CD4-positive, alpha-beta T cell treated with Interleukin-15 for 4 hours (primary cell): ENCODE data around the gene PEPD.

Source experiments
- DNase-seq: peaks from one replicate; pipeline ENCODE4 v3.0.0-alpha.2; 2020; ENCODE audit warnings: low spot score

Gene PEPD

DNA sequence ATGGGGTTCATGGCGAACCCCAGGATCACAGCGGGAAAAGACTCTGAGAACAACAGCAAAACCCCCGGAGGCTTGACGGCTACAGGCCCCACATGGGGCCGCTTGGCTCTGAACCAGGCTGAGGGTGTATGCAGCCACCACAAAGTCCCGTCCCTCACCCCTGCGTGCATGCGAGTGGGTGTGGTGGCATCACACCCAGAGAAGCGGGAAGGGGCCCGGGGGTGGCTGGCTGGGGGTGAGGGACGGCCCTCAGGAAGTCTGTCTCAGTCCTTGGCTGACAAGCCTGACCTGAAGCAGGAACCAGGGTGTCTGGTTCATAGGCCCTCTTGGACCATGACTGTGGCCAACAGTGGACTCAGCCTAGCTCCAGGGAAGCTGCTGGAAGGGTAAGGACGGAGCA is 113.9 kb downstream of the PEPD start:
- DNase-seq = no peak

DNA sequence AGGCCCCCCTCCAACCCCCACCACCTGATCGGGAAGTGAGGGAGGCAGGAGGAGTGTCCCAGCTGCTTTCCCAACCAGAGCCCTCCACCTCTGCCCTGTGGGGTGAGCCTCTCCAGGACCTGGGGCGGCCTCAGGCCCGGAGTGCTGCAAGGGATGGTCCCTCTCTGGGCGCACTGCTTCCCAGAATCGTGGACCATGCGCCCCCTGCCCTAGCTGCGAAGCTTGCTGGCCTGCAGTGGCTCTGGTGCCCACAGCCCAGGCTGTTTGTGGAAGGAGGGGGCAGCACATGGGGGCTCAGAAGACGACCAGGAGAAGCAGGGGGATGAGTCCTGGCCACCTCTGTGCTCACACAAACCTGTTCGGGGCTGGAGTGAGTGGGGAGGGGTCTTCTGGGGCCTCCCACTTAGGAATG is 114.4 kb downstream of the PEPD start:
- DNase-seq = no peak

DNA sequence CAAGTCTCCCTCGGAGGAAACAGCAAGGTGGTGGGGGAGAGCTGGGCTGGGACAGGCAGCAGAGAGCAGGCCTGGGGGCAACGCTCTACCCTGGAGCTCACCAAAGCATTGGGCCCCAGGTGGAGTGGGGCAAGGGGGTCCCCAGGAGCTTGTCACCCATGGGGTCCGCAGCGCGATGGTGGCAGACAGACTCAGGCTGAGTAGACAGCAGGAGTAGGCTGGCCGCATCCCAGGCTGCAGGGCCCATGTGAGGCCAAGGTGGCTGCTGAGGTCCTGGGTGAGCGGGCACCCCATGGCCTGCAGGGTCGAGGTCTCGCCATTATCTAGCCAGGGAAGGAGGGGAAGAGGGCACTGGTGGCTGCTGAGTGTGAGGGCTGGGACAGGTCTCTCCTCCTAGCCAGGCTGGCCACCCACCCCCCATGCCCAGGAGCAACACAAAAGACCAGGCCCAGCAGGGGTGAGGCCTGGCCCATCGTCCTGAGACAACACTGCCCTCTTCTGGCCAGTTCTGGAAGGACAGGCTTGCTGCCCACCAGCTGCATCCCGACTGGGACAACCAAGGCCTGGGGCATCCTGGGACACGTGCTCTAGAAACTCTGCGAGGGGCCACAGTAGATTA is 115.0 kb downstream of the PEPD start:
- DNase-seq = peak; percentile 72

DNA sequence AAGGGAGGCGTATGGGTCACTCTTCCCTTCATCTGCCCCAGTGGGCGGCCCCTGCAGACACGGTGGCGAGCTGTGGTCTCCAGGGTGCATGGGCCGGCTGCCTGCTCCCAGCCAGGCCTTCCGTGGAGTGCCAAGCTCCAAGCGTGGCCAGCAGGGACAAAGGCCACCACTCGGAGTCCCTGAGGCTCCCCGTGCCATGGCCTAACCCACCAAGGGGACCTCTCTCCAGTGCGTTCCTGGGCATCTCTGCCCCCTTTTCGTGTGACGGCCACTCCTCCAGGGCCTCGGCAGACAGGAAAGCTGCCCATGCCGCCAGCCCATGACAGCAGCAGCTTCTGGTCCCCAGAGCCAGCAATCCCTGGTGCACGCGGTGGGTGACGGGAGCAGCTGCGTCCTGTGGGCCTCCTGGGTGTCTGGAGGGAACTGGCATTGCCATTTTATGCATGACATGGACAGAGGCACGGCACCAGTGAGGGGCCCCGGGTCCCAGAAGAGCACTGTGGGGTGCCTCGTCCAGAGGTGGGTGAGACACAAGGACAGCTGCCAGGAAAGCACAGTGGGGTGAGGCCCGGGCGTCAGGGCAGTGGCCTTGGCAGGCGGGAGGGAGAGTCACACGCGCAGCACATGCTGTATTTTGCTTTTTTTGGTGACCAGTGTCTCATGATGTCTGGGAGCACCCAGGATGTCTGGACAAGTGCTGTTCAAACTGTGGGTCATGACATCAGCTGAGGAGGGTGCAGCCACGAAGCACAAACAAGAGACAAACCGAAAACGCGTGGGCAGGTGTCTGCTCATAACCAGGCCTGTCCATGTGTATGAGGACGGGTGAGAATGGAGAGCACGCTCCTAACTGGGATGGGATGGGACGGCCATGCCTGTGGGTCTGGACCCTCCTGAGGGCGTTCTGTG is 115.8 kb downstream of the PEPD start:
- DNase-seq = no peak

DNA sequence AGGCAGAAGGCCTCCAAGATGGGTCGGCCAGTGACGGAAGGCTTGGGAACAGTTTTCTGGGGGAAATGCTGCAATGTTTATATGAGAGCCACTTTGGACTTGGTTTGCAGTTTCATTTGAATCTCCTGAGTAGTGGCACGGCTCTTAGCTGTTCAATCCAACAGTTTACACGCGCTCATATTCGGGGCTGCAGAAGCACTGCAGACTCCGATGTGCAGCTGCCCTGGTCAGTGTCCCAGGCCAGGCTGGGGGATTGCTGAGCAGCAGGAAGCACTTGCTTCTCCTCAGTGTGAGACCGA is 116.4 kb downstream of the PEPD start:
- no peak for DNase-seq

DNA sequence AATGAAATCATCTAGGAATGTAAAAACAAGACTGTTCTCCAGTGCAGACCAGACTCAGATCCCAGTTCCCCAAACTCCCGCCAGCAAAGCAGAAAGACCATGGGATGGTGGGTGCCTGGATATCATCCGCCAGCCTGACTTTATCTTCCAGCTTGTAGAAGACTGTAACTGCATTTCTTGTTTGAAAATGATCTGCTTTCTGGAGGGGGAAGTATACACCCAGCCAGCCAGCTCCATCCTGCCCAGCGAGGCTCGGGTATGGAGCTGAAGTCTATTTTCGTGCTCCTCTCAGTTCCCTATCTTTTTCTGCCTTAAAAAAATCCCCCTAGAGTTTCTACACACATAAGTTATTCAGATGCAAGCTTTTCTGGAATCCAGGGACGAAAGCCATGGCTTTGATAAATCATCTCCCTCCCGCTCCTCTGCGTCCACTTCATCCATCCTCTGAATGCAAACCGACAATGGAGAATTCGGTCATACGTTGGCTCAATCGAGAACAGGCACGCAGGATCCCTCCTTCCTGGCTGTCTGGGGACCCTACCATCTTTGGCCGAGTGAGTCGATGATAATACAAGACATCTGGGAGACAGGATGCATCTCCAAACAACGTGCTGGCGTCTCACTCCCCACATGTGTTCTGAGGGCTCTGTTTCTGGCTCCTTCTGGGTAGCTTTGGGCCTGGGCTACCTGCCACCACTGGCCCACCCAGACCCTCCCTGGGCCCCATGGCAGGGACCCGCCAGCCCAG is 116.9 kb downstream of the PEPD start:
- DNase-seq = no peak

DNA sequence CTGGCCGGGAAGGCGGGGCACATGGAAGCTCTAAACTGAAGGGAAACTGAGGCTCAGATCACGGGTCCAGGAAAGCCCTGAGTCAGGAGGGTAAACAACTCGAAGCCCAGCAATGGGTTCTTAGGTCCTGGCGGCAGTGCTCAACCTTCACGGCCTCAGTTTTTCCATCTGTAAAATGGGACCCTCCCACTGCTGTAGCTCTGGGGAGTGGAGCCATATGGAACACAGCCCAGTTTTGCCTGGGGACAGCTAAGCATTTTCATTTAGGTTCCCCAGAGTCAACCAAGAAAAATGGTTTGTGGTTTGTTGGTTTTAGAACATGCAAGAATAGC is 117.7 kb downstream of the PEPD start:
- no peak for DNase-seq

DNA sequence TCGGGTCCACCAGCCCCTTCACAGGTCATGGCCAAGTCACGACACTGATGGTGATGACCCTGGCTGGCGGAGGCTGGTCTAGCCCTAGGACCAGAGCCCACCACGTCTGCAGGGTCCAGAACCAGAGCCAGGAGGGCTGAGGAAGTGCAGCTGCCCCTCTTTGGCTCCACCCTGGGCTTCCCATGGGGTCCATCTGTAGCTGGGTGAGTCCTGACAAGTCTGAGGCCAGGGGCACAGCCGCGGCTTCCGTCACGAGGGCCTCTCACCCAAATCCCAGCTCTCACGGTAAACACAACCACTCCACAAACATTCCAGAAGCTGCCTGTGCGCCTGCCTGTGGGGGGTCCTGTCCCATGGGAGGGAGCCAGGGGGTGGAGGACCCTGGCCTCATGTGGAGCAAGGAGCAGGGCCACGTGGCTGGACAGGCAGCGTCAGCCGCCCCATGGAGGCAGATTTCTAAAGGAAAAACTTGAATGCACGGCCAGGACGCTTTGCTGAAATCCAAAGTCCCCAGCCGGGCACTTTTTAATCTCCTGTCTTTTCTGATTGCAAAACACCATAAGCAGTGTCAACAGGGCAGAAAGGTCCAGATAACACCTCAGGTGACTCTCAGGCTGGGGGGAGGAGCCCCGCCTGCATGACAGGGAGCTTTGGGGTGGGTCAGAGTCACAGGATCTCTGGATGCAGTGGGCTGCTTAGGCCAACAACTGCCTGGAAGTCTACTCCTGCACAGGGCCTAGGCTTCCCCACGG is 118.2 kb downstream of the PEPD start:
- DNase-seq = no peak

DNA sequence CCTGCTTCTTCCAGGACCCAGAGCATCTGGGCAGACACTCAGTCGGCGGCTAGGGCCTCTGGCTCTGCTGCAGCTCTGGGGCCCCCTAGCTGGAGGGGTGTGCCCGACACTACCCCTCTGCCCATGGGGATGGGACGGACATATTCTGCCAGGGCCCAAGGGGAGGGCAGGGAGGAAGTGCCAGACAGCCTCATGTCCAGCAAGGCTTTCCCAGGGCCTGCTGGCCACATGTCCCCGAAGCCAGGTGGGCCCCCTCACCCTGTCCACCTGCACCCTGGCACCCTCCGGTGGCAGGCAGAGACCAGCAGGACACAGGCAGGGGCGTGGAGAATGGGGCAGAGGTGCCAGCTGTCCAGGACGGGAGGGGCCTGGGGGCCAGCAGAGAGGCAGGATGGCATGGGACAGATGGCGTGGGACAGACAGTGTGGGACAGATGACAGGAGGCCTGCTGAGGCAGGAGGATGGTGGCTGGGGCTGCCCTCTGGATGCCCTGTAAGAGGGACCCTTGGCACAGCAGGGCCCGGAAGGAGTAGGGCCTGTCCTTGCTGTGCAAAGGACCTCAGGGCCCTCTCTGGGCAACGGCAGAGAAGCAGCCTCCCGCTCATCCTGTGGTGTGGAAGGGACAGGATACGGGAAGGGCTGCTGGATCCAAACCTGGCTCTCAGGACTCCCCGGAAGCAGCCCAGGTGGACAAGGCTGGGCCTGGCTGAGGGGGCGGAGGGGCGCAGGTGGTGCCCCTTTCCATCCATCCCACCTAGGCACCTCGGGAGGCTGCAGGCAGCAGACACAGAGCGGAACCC is 119.0 kb downstream of the PEPD start:
- DNase-seq = no peak

DNA sequence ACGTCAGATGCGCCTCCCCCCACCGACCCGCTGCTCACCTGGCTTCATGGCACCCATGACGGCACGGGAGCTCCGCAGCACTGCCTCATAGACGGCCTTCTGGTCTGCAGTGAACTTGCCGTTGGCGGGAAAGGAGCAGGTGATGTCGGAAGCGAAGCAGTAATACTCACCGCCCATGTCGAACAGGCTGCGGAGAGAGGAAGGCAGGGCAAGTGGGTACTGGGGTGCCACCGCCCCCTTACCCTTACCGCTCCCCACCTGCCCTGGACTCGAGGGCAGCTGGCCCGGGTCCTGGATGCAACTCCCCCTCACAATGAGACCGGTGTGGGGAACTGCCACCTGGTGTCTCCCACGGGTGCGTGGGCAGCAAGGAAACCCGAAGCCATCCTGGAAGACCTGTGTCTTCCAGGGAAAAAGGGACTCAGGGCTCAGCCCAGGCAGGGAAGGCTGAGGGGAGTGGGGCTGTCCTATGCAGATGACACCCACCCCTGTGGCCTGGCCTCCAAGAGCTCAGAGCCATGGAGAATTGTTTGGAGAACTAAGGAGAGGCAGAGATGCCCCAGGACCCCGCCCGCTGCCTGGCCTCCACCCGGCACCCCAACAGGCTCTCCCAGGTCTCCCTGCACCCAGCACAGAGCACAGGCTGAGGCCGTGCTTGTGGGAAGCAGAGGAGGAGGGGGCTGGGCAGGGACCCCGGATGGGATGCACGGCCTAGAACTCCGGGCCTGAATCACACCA is 119.7 kb downstream of the PEPD start:
- no peak for DNase-seq

DNA sequence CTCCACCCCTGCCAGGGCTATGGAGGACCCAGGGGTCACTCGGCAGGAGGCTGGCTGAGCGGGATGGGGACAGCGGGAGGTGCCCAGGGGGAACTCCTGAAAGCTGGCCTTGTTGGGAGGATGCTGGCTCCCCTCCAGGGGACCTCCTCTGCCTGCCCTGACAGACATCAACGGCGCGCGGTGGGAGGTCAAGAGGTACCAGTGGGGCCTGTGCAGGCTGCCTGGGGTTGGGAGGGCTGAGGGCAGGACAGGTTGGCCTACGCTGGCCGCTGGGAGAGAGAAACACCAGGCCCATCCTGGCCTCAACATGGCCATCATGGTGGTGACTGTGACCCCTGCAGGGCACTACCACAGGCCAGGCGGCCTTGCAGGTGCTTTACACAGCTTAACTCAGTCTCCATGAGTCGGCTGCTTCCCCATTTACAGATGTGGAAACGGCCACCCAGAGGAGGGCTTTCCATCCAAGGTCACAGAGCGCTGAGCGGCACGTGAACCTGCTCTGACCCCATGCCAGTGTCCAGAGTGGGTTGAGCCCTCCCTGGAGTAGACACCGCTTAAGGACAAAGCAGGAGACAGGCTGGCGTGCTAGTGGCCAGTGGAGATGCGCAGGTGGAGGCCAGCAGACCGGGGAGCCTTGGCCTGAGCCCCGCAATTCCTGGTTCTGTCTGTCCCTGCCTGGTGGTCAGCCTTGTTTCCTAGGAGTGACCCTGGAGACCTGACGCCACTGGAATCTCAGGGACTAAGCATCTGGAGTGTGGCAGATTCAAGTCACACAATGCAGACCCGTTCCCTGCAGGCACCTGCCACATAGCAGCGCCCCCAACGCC is 120.5 kb downstream of the PEPD start:
- DNase-seq = no peak

DNA sequence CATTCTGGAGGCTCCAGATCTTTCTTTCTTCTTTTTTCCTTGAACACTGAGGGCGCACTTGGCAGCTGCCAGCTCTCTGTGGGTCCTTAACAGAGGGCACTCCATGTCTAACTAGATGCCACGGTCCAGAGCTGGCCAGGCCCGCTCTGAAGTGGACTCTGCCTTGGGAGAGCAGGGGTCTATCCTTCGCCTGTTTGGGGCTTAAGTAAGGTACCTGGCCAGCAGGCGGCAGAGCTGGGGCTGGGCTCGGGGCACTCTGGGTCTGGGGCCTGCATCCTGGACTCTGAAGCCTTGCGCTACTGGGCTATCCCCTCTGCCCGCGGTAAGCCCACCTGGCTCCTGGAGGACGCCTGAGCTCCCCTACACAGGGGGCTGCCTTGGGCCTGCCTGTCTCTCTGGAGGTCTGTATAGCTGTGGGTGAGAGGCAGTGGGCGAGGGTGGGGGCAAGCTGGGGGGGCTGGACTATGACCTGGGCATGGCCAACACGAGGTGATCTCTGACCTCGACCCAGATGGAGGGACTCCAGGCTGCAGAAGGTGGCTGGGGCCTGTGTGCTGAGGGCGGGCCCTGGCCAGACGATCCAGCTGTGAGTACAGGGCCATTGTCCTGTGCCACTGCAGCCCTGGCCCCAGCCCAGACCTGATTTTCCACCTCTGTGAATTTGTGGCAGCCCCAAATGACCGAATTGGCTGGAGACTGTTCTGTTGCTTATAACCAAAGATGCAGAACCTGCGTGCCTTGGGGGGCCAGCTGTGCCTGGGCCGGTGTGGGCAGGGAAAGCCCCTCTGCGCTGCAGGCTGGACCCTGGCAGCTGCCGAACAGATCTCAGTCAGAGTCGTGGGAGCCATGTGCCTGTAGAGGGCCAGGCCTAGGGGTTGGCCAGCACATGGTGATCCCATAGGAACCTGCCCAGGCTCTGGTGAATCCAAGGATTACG is 121.6 kb downstream of the PEPD start:
- no peak for DNase-seq

DNA sequence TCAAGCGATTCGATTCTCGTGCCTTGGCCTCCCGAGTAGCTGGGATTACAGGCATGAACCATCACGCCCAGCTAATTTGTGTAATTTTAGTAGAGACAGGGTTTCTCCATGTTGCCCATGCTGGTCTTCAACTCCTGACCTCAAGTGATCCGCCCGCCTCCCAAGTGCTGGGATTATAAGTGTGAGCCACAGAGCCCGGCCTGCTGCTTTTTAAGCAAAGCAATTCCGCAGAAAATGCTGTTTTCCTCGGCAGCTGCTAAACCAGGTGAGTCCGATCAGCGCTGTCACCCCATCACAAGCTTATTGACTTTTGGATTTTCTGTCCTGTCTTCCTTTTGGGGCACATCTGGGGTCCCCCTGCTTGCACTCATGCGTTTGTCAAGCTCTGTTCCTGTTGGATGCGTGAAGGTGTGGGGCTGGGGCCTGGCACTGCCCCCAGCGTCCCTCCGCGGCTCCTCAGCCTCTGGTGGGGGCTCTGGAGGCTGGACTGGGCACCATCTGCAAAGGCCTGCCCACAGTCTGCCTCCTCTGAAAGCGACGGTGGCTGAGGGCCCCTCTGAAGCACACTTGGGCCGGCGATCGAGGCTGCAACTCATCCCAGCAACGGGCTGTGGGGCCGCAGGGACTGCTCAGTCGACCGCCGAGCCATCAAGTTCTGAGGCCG is 122.4 kb downstream of the PEPD start:
- no peak for DNase-seq

DNA sequence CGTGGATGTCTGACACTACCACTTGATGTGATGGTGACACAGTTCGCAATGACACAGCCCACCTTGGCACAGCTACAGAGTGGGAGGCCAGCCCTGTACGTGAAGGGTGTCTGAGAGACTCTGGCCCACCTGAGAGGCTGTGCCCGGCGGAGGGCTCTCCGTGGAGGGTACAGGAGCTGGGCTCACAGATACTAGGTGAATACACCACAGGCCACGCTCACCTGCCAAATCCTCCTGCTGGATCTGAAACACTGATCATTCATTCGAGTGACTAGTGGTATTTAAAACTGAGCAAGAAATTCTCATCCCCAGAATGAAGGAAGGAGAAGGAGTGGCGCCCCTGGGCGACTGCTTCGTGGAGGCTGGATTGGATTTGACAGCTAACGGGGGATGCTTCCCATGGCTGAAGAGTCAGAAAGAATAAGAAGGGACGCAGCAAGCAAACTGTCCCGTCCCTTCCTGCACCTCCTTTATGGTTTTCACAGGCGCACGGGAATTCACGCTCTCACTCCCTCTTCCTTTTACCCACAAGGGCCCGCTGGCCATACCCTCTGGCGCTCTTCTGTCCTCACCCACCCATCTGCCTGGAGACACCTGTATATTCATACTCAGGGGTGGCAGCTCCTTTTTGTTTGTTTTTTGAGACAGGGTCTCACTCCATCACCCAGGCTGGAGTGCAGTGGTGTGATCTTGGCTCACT is 123.1 kb downstream of the PEPD start:
- DNase-seq = no peak

DNA sequence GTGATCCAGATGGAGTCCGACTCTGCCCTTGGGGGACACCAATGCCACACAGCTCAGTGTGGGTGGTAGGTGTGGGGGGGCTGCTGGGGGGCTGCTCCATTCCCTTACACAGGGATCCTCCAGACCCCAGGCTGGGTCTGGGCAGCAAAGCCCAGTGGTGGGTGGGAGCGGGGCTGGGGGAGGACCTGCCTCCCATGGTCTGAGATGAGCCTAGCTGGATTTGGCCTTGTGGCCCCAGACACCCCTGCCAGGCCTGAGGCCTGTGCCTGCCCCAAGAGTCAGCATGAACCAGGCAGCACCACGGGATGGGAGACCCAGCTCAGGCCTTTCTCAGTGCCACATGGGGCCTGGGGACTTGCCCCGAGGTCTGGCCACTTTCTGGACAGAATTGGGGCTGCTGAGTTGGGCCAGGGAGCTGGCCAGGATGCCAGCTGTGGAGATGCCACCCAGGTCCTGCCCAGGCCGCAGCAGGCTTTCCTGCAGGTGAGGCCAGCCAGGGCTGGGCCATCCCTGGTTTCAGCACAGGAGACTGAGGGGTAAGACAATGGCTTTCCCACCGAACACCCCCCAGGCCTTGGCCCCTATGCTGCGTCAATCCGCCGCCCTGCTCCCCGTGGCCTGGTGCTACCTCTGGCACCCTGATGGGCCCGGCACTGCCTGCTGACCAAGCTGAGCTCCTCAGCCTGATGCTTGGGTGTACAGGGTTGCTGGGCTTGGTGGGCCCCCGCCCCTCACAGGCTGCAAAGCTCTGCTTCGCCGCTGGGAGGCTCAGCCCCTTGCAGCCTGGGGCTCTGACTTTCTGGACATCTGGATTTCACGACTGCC is 123.8 kb downstream of the PEPD start:
- DNase-seq = no peak

DNA sequence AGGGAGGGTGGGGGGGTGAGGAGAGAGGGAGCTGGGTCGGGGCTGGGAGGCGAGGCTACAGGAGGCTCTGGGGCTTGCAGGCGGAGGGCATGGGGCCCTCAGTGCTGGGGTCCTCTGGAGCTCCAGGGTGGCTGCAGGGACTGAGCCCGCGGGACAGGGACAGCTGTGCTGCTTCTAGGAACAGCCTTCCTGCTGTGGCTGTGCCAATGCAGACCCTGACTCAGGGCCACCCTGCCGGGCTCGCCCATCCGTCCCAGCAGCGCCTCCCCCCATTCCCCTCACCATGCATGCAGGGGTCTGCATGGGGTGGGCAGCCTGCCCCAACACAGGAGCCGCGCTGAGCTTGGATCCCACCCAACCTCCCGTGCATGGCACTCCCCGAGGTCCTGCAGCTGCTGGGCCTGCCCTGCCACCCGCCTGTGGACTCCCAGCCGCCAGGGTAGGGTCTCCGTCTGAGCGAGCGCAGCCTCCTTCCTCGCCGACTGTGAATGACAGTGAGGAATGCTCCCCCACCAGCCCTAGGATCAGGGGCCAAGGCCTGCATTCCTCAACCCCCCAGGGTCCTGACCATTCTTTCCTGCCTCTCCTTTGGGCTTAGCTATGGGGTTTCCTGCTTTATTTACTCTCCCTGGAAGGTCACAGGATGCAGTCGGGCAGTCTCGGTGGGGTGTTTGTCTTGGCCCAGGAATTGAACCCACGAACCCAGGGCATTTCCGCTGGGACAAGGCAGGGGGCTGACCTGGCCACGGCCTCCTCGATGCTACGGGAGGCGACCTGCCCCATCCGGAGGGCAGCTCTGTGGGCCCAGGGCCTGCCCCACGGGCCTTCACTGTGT is 124.7 kb downstream of the PEPD start:
- no peak for DNase-seq
